ENCODE data around the gene RNF26. TPM values are rescaled to one million over a fixed set of nuclear protein-coding genes. Genes with fewer than 3 reads are reported as not detected.

RNF26 gene
- total and polyA plus RNA-seq, 2 donors (not counting 3 experiments of a cell fraction or from before 2014, with no cell fraction given): 40.1 to 43.8 TPM

- peaks cover 5% of the 10 kb centered on the region for H3K79me2 ChIP-seq (ENCODE audit: control insufficient read depth, insufficient read depth, low read length)
- ChIA-PET POLR2A (no interaction called here), CTCF (interaction anchor here (5.9 to 6.3 kb wide), 3 partner anchors 15 to 30 kb away, joined by 55 to 301 read pairs (median 134); partner anchors contain the start of gene MCAM)
- H3K36me3 ChIP-seq (ENCODE audit: control insufficient read depth in 2 of 2, extremely low read depth in 1 of 2, insufficient read depth in 2 of 2, low read length in 2 of 2): no peaks in the 10 kb centered on the region
- no peaks in the 10 kb centered on the region for H4K20me1 ChIP-seq (replicated peaks; ENCODE audit: control insufficient read depth, extremely low read depth, insufficient read depth, low read length)
- H3K9me1 ChIP-seq (replicated peaks; ENCODE audit: control insufficient read depth, extremely low read depth, insufficient read depth, low read length): no peaks in the 10 kb centered on the region
- FAIRE-seq: no peak
- DNase-seq (ENCODE audit: low read depth, low spot score): no peak
- peaks cover 0 to 3% of the 10 kb centered on the region in 2 experiments for H3K27me3 ChIP-seq (ENCODE audit: control insufficient read depth in 2 of 2, insufficient read depth in 2 of 2, low read length in 2 of 2)
- dilution Hi-C loops (cut with MboI; ENCODE audit: extremely low pct_ligation_motif_present, low sequenced_read_pairs): no loop called here
- no peak overlapping the region for H2AFZ ChIP-seq (ENCODE audit: low read depth, low read length)
- no peak overlapping the region for H3K9ac ChIP-seq (replicated peaks; ENCODE audit: extremely low read depth, insufficient read depth, low read length)
- intact Hi-C loops (cut with micrococcal nuclease): no loop called here
- TF ChIP-seq MYC (IDR thresholded peaks at IDR 0.05; ENCODE audit: low read depth, low read length) (no peak), MAX (IDR thresholded peaks at IDR 0.05; ENCODE audit: insufficient read depth, insufficient read length) (no peak), JUN (IDR thresholded peaks at IDR 0.05; ENCODE audit: borderline replicate concordance, insufficient read depth, insufficient read length, low read depth) (no peak)
- H3K4me2 ChIP-seq (ENCODE audit: insufficient read depth, low read length): no peak overlapping the region
- no peak overlapping the region for H3K27ac ChIP-seq (ENCODE audit: insufficient read depth, low read depth, low read length)
- BruUV-seq (replicated peaks): no TSS peak
- H3K9me3 ChIP-seq (replicated peaks; ENCODE audit: control insufficient read depth, insufficient read depth, low read length): no peaks in the 10 kb centered on the region
- H3K4me1 ChIP-seq (ENCODE audit: control insufficient read depth, extremely low read depth, insufficient read depth, low read length): peaks cover 25% of the 10 kb centered on the region
- H3K4me3 ChIP-seq (replicated peaks in 1 of 3; ENCODE audit: insufficient read depth in 1 of 3, low read depth in 1 of 3, low read length in 3 of 3): no peak overlapping the region
Measured at GRCh38 chr11:119342362-119343130, 8.2 kb downstream of the RNF26 start.

GRCh38 chr11:119343726-119344125 is 9.4 kb downstream of the RNF26 start:
- TF ChIP-seq MAX (IDR thresholded peaks at IDR 0.05; ENCODE audit: insufficient read depth, insufficient read length) (no peak), FOS (IDR thresholded peaks at IDR 0.05; ENCODE audit: borderline replicate concordance, insufficient read depth, low read length) (no peak), POLR2AphosphoS5 (IDR thresholded peaks at IDR 0.05; ENCODE audit: insufficient read depth, low read depth, low read length) (no peak), CTCF (IDR thresholded peaks at IDR 0.05; ENCODE audit: extremely low read depth in 1 of 2, insufficient read depth in 1 of 2, low read depth in 1 of 2, low read length in 2 of 2) (no peak), GATA2 (IDR thresholded peaks at IDR 0.05; ENCODE audit: insufficient read depth, insufficient read length, low read depth, low read length) (no peak), EZH2 (IDR thresholded peaks at IDR 0.05; ENCODE audit: borderline replicate concordance, low read depth, low read length, severe bottlenecking) (no peak), JUN (IDR thresholded peaks at IDR 0.05; ENCODE audit: borderline replicate concordance, insufficient read depth, insufficient read length, low read depth) (no peak), MYC (IDR thresholded peaks at IDR 0.05; ENCODE audit: low read depth, low read length) (no peak), POLR2A (IDR thresholded peaks at IDR 0.05; ENCODE audit: low read depth, low read length) (no peak)
- no peaks in the 10 kb centered on the region for H4K20me1 ChIP-seq (replicated peaks; ENCODE audit: control insufficient read depth, extremely low read depth, insufficient read depth, low read length)
- H3K4me2 ChIP-seq (ENCODE audit: insufficient read depth, low read length): no peak overlapping the region
- no TSS peak for BruUV-seq (replicated peaks)
- no peak overlapping the region for H2AFZ ChIP-seq (ENCODE audit: low read depth, low read length)
- H3K9ac ChIP-seq (replicated peaks; ENCODE audit: extremely low read depth, insufficient read depth, low read length): no peak overlapping the region
- POLR2A ChIA-PET: no interaction called here
- H3K4me3 ChIP-seq (replicated peaks in 1 of 3; ENCODE audit: insufficient read depth in 1 of 3, low read depth in 1 of 3, low read length in 3 of 3): no peak overlapping the region
- dilution Hi-C loops (cut with MboI; ENCODE audit: extremely low pct_ligation_motif_present, low sequenced_read_pairs): no loop called here
- H3K27ac ChIP-seq (ENCODE audit: insufficient read depth, low read depth, low read length): no peak overlapping the region
- no peaks in the 10 kb centered on the region for H3K9me1 ChIP-seq (replicated peaks; ENCODE audit: control insufficient read depth, extremely low read depth, insufficient read depth, low read length)
- no peak for FAIRE-seq
- peaks cover 0 to 3% of the 10 kb centered on the region in 2 experiments for H3K27me3 ChIP-seq (ENCODE audit: control insufficient read depth in 2 of 2, insufficient read depth in 2 of 2, low read length in 2 of 2)
- intact Hi-C loops (cut with micrococcal nuclease): no loop called here
- H3K4me1 ChIP-seq (ENCODE audit: control insufficient read depth, extremely low read depth, insufficient read depth, low read length): peaks cover 16% of the 10 kb centered on the region
- no peaks in the 10 kb centered on the region for H3K36me3 ChIP-seq (ENCODE audit: control insufficient read depth in 2 of 2, extremely low read depth in 1 of 2, insufficient read depth in 2 of 2, low read length in 2 of 2)
- H3K79me2 ChIP-seq (ENCODE audit: control insufficient read depth, insufficient read depth, low read length): peaks cover 5% of the 10 kb centered on the region
- H3K9me3 ChIP-seq (replicated peaks; ENCODE audit: control insufficient read depth, insufficient read depth, low read length): no peaks in the 10 kb centered on the region
- CTCF ChIA-PET: interaction anchor here (0.7 to 6.2 kb wide), 4 partner anchors 14 to 37 kb away, joined by 3 to 55 read pairs (median 3); partner anchors contain the start of gene USP2
- DNase-seq (ENCODE audit: low read depth, low spot score): no peak
